ENCODE results near the gene PLBD2.

The PLBD2 gene

DNA sequence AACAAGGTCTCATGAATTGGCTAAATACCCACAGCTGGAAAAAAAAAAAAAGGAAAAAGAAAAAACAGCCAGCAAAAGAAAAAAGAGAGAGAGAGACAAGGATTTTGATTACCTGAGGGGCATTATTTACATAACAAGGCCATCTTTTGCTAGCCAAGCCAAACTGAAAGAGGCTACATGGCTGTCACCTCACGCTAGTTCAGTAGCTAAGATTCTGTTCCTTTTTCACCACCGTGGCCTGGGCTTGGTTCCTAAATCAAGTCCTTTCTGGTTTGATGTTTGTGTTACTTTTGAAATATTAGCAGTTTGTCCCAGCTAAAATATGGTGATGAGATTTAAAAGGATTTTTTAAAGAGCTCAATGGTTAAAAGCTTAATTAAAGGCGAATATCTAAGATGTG, 47.3 kb downstream of the PLBD2 start:
- Histone ChIP-seq H3K9me3 (replicated peaks in 1 of 11) (no peaks in the 10 kb centered on the region), H3K4me1 (peaks cover 10 to 54% (median 23%) of the 10 kb centered on the region in 10 experiments)
- no peak for TF ChIP-seq Cebpa-rat (IDR thresholded peaks at IDR 0.05)

DNA sequence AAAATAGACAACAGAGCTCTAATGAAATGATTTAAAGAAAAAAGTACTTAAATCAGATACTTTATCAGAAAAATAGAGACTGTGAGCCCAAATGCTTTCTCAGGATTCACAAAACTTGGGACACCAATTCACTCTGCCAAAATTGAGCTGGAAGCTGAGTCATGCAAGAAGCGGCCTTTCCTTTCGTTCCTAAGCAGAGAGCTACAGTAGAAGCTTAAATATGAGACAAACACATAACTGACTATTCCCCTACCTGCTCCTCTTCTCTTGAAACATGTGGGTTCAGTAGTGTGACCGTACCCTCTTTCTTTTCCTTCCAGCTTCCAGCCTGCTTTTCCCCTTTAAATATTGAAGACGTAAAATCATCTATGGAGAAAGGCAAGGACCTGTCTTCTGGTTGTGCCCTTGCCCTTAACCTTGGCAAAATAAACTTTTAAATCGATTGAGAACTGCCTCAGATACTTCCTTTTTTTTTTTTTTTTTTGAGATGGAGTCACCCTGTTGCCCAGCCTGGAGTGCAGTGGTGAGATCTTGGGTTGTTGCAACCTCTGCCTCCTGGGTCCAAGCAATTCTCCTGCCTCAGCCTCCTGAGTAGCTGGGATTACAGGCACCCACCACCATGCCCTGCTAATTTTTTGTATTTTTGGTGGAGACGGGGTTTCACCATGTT, 49.7 kb downstream of the PLBD2 start:
- Histone ChIP-seq H3K9me3 (replicated peaks in 1 of 11) (no peaks in the 10 kb centered on the region), H4K20me1 (no peaks in the 10 kb centered on the region), H3K4me3 (no peak overlapping the region), H3K4me1 (peaks cover 10 to 52% (median 20%) of the 10 kb centered on the region in 10 experiments), H3K4me2 (peak overlapping the region in 3 of 11 experiments; percentile 4 to 60 (median 35); a peak in 4 of 22 replicates), H3K27me3 (no peaks in the 10 kb centered on the region), H3K36me3 (no peaks in the 10 kb centered on the region), H3K9ac (no peak overlapping the region), H3K27ac (no peak overlapping the region)
- TF ChIP-seq Cebpa-rat (IDR thresholded peaks at IDR 0.05): no peak

More for the DNA sequence above, 47.3 kb downstream of the PLBD2 start:
- Histone ChIP-seq H3K4me2 (peak overlapping the region in 3 of 11 experiments; percentile 21 to 93 (median 43); a peak in 4 of 22 replicates), H4K20me1 (peaks cover 0 to 6% (median 0%) of the 10 kb centered on the region in 11 experiments; a peak in 2 of 22 replicates), H3K36me3 (no peaks in the 10 kb centered on the region), H3K9ac (no peak overlapping the region), H3K27me3 (no peaks in the 10 kb centered on the region), H3K27ac (no peak overlapping the region), H3K4me3 (no peak overlapping the region)

DNA sequence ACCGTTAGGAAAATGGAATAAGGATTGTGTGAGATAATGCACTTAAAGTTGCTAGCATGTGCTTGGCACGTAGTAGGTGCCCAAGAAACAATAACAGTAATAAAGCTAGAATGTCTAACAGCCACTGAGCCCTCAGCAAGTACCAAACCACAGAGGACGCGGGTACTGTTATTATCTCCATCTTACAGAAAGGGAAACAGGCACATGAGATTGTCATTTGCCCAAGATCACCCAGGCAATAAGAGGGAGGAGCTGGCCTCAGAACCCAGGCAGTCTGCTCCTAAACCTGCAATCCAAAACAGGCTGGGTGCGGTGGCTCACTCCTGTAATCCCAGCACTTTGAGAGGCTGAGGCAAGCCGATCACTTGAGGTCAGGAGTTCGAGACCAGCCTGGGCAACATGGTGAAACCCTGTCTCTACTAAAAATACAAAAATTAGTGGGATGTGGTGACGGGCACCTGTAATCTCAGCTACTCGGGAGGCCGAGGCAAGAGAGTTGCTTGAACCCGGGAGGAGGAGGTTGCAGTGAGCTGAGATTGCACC, 50.4 kb downstream of the PLBD2 start:
- TF ChIP-seq Cebpa-rat (IDR thresholded peaks at IDR 0.05): no peak
- H3K9me3 ChIP-seq (replicated peaks in 1 of 11): no peaks in the 10 kb centered on the region
- H4K20me1 ChIP-seq: no peaks in the 10 kb centered on the region
- no peak overlapping the region for H3K9ac ChIP-seq
- no peaks in the 10 kb centered on the region for H3K36me3 ChIP-seq
- H3K27me3 ChIP-seq: no peaks in the 10 kb centered on the region
- H3K4me1 ChIP-seq: peaks cover 8 to 52% (median 20%) of the 10 kb centered on the region in 10 experiments; a peak in 19 of 20 replicates
- H3K4me2 ChIP-seq: peak overlapping the region in 2 of 11 experiments; percentile 35 to 60; a peak in 2 of 22 replicates
- no peak overlapping the region for H3K27ac ChIP-seq
- H3K4me3 ChIP-seq: no peak overlapping the region

DNA sequence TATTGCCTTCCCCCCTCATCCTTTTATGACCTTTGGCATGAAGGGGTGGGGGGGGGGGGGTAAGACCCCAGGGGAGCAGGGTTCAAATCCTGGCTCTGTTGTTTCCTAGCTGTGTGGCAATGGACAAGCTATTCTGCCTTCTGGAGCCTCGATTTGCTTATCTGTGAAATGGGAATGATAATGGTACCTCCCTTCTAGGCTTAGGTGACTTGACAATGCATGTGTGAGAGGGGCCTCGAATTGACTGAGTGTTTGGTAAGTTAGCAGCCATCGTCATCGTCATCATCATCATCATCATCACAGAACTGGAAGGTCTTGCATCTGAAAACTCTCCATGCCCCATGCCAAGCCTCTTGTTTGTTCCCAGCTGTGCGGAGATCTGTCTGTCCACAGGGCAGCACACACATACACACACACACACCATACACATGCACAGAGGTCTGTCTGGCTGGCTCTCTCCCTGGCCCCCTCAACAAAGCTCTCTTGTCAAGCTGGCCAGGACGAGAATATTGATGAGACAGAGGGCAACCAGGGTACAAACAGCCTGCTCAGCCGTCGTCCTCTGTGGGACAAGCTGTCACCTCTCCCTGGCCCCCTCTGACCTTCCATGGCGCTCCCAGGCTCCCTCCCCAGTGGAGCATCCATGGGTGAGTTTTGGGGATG, 51.2 kb downstream of the PLBD2 start:
- TF ChIP-seq Cebpa-rat (IDR thresholded peaks at IDR 0.05): no peak

GRCh38 chr12:113413488-113413939, 55.1 kb downstream of the PLBD2 start:
- Histone ChIP-seq H3K4me2 (peak overlapping the region in 10 of 11 experiments; percentile 5 to 70 (median 39); a peak in 15 of 22 replicates), H3K9ac (no peak overlapping the region), H3K9me3 (replicated peaks in 1 of 11) (no peaks in the 10 kb centered on the region), H4K20me1 (0 out of 22 replicates have a peak, but pooled peaks cover 0 to 6% (median 0%) of the 10 kb centered on the region in 11 experiments), H3K27ac (peak overlapping the region in 1 of 11 experiments; percentile 24; a peak in 2 of 22 replicates), H3K4me3 (no peak overlapping the region), H3K4me1 (peaks cover 0 to 54% (median 10%) of the 10 kb centered on the region in 10 experiments; a peak in 18 of 20 replicates), H3K27me3 (no peaks in the 10 kb centered on the region), H3K36me3 (no peaks in the 10 kb centered on the region)
- TF ChIP-seq Cebpa-rat (IDR thresholded peaks at IDR 0.05): no peak

More for the DNA sequence above, 51.2 kb downstream of the PLBD2 start:
- no peaks in the 10 kb centered on the region for H3K27me3 ChIP-seq
- H3K9ac ChIP-seq: no peak overlapping the region
- H3K4me3 ChIP-seq: no peak overlapping the region
- H3K36me3 ChIP-seq: no peaks in the 10 kb centered on the region
- H3K4me1 ChIP-seq: peaks cover under 1 to 48% (median 12%) of the 10 kb centered on the region in 10 experiments; a peak in 19 of 20 replicates
- no peaks in the 10 kb centered on the region for H4K20me1 ChIP-seq
- H3K9me3 ChIP-seq (replicated peaks in 1 of 11): no peaks in the 10 kb centered on the region
- no peak overlapping the region for H3K4me2 ChIP-seq
- no peak overlapping the region for H3K27ac ChIP-seq

DNA sequence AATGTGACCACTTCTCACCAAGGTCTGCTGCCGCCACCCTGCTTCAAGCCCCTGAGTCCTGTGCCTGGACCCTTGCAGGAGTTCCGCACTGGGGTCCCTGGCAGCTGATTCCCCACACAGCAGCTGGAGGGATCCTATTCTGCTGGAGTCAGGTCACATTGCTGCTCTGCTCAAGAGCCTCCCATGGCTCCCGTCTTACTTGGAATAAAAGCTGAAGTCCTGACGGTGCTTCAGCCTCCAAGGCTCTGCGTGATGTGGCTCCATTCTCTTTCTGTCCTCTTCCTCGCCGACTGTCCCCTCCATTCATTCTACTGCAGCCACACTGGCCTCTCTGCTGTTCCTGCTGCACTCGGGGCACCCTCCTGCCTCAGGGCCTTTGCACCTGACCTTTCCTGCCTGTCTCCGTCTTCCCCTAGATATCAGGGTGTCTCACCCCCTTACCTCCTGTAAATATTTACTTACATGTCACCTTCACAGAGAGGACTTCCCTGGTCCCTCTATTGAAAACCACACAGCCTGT, 56.2 kb downstream of the PLBD2 start:
- no peak overlapping the region for H3K9ac ChIP-seq
- peaks cover 0 to 58% (median 10%) of the 10 kb centered on the region in 10 experiments; a peak in 18 of 20 replicates for H3K4me1 ChIP-seq
- 0 out of 22 replicates have a peak, but pooled peaks cover 0 to 6% (median 0%) of the 10 kb centered on the region in 11 experiments for H4K20me1 ChIP-seq
- H3K9me3 ChIP-seq (replicated peaks in 1 of 11): no peaks in the 10 kb centered on the region
- no peaks in the 10 kb centered on the region for H3K27me3 ChIP-seq
- H3K4me3 ChIP-seq: no peak overlapping the region
- H3K27ac ChIP-seq: 0 out of 22 replicates have a peak overlapping the region, but pooled peaks of 1 of the 11 experiments have one; percentile 79
- H3K4me2 ChIP-seq: no peak overlapping the region; a peak in 1 of 22 replicates
- no peak for TF ChIP-seq Cebpa-rat (IDR thresholded peaks at IDR 0.05)
- no peaks in the 10 kb centered on the region for H3K36me3 ChIP-seq

DNA sequence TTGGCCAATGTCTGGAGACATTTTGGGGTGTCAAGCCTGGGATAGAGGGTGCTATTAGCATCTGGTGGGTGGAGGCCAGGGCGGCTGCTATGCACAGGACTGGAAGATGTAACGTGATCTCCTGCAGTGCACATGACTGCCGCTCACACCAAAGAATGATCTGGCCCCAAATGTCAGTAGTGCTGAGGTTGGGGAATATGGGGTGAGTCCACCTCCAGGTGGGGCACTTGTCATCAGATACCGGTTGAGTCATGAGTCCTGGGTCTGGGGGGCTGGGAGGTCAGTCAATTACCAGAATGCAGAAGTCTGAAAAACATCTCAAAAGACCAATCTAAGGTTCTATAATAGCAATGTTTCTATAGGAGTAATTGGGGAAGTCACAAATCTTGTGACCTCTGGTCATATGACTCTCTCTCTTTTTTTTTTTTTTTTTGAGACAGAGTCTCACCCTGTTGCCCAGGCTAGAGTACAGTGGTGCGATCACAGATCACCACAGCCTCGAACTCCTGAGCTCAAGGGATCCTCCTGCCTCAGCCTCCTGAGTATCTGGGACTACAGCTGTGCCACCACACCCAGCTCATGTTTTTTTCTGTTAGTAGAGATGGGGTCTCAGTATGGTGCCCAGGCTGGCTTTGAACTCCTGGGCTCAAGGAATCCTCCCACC, 57.8 kb downstream of the PLBD2 start:
- H3K9ac ChIP-seq: peak overlapping the region in 4 of 11 experiments; percentile 28 to 73 (median 57); a peak in 4 of 22 replicates
- H3K36me3 ChIP-seq: no peaks in the 10 kb centered on the region
- H3K9me3 ChIP-seq (replicated peaks in 1 of 11): no peaks in the 10 kb centered on the region
- H3K27me3 ChIP-seq: no peaks in the 10 kb centered on the region
- peak overlapping the region in 5 of 11 experiments; percentile 59 to 94 (median 79); a peak in 9 of 22 replicates for H3K27ac ChIP-seq
- H3K4me2 ChIP-seq: peak overlapping the region in 5 of 11 experiments; percentile 20 to 78 (median 66); a peak in 8 of 22 replicates
- H3K4me1 ChIP-seq: peaks cover 0 to 69% (median 10%) of the 10 kb centered on the region in 10 experiments; a peak in 18 of 20 replicates
- H4K20me1 ChIP-seq: 0 out of 22 replicates have a peak, but pooled peaks cover 0 to 6% (median 0%) of the 10 kb centered on the region in 11 experiments
- TF ChIP-seq Cebpa-rat (IDR thresholded peaks at IDR 0.05): no peak
- H3K4me3 ChIP-seq: no peak overlapping the region

DNA sequence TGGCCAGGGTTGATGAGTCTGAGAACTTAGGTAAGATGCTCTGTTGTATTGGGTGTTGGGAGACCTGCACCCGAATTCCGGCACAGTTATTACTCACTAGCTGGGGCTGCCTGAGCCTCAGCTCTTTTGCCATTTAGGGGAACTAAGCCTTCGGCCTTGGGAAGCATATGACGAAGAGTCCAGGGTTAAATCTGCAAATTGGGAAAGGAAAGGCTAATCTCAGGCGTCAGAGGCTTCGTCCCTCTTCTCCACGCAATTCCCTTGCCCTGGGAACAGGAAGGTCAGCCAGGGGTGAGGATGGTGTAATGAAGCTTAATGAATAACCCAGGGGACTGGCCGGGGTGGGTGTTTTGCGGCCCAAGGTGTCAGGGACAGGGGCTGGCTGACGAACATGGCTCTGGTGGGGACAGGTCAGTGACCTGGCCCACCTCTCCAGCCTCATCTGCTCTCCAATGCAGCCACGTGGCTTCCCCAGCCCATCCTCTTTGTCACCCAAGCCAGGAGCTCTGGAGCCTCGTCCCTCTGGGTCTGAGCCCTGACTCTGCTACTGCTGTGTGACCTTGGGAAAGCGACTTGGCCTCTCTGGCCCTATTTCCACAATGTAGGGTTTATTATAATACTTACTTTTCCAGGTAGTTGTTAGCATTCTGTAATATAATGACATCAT, 60.0 kb downstream of the PLBD2 start:
- H3K4me1 ChIP-seq: peaks cover 16 to 83% (median 23%) of the 10 kb centered on the region in 10 experiments
- H3K27ac ChIP-seq: peak overlapping the region in 1 of 11 experiments; percentile 44; a peak in 2 of 22 replicates
- H4K20me1 ChIP-seq: 0 out of 22 replicates have a peak, but pooled peaks cover 0 to 6% (median 0%) of the 10 kb centered on the region in 11 experiments
- H3K36me3 ChIP-seq: no peaks in the 10 kb centered on the region
- H3K9me3 ChIP-seq (replicated peaks in 1 of 11): no peaks in the 10 kb centered on the region
- no peak overlapping the region for H3K9ac ChIP-seq
- H3K4me3 ChIP-seq: no peak overlapping the region
- no peaks in the 10 kb centered on the region for H3K27me3 ChIP-seq
- TF ChIP-seq Cebpa-rat (IDR thresholded peaks at IDR 0.05): no peak
- peak overlapping the region in 3 of 11 experiments; percentile 1 to 66 (median 63); a peak in 6 of 22 replicates for H3K4me2 ChIP-seq

All from BLaER1 treated with 17β-estradiol and CSF1 and Interleukin-3, amounts not matched to agents 10 nM and 100 nM (cell line).